ENCODE measurements around the gene LDLRAD3.
A peak's percentile ranks its signal among the peaks of the same experiment; 100 is the strongest.

Gene LDLRAD3

DNA sequence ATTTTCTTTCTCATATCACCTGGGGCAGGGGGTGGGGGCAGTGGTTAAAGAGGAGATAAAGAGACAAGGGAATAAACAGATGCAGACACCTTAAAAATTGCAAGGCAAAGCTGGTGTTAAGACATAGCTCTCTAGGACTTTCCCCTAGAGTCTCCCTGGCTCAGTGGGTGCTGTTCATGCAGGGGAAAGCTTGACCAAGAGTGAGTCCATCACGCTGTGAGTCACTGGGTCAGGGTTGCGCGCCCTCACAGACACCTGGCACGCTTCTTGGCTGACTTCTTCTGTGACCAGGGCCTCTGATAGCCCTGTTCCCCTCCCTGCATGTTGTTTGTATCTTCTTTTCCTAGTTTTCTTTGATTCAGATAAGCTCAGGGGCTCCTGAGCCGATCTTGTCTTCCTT lies 313.5 kb downstream of the LDLRAD3 start:
- DNase-seq, result no peak
- in situ Hi-C loops (cut with MboI; ENCODE audit: low pct_unique_long_range_greater_than_20kb, low sequenced_read_pairs), result loop anchor here (25.0 kb wide), 2 partner anchors 420 to 645 kb away; partner anchors contain the start of gene FJX1

DNA sequence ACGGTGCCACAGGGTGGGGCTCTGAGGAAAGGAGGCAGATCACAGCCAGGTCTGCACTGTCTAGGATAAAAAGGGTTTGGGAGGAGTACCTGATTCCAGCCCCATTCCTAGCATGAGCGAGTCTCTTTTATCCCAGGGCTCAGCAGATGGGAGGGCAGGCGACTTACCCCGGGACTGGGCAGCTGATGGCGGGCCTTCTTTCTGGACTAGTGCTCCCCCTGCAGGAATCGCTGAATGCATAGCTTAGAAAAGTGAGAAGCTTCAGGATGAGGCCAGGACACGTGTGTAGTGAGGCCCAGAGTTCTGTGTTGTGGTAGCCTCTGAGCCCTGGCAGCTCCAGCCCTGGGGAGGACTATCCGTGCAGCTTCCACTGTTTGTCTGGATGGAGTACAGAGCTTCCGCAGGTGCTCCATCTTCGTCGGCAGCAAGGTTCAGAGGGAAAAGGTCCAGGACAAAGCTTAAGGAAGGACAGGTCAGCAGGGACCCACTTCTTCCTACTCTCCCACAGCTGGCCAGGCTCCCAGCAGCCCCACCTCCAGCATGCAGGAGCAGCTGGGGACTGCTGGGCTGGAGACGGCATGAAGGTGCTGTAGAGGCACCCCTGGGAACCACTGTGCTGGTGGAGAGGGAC lies 315.0 kb downstream of the LDLRAD3 start:
- in situ Hi-C loops (cut with MboI; ENCODE audit: low pct_unique_long_range_greater_than_20kb, low sequenced_read_pairs), result loop anchor here (25.0 kb wide), 2 partner anchors 422 to 647 kb away; partner anchors contain the start of gene FJX1
- DNase-seq, result peak; percentile 46

DNA sequence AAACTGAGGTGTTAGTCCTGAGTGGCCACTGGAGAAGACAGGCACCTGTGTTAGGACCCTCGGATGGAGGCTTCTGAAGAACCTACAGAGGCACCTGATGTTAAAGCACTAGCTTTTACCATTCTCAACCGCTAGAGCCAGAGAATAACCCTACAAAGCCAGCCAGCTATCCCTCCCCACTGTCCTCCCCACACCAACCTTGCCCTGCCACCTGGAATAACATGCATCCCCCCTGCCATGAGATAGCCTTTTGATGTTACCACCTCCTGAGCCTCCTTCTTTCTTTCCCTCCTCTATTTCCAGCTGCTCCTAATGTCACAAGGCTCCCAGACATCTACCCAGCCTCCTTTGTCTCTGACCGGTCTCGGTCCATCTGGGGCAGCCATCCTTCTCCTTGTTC lies 317.2 kb downstream of the LDLRAD3 start:
- in situ Hi-C loops (cut with MboI; ENCODE audit: low pct_unique_long_range_greater_than_20kb, low sequenced_read_pairs), result loop anchor here (25.0 kb wide), 2 partner anchors 424 to 649 kb away; partner anchors contain the start of gene FJX1
- no peak for DNase-seq

DNA sequence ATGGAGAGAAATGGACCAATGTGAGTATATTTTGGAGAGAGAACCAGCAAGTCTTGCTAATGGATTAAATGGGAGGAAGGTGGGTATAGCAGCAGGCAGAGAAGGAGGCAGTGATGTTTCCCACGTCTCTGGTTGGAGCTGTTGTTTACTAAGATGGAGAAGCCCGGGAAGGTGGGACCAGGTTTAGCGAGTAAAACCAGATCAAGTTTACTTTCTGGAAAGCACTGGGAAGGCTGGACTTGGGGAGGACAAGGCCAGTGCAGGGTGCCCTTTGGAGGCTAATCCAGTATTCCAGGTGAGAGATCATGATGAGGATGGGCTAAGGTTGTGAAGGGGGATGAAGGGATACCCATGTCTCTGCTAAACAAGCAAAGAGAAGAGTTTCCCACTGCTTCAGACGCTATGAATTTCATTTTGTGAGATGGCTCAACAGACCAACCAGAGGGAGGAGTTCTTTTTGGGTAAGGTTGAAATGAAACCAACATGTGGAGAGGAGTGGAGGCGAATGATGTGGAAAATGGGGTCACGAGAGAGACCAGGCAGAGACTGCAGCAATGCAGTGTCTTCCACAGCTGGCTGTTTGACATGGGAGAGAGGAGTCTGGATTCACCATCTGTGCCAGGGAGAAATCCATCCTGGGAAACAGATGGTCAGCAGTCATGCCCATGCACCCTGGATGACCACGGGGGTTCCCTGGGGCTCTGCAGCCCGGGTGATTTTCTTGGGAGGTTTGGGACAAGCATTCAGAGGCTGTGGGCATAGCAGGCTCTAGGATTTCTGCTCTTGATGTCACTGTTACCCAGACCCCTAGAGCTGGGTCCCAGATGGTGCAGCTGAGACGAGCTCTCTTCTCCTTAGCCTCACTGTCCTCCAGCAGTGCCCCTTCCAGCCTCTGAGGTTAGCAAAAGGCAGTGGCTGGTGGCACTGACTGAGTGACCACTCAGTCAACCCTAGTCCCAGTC lies 320.4 kb downstream of the LDLRAD3 start:
- in situ Hi-C loops (cut with MboI; ENCODE audit: low pct_unique_long_range_greater_than_20kb, low sequenced_read_pairs), result loop anchor here (25.0 kb wide), 2 partner anchors 427 to 652 kb away; partner anchors contain the start of gene FJX1

DNA sequence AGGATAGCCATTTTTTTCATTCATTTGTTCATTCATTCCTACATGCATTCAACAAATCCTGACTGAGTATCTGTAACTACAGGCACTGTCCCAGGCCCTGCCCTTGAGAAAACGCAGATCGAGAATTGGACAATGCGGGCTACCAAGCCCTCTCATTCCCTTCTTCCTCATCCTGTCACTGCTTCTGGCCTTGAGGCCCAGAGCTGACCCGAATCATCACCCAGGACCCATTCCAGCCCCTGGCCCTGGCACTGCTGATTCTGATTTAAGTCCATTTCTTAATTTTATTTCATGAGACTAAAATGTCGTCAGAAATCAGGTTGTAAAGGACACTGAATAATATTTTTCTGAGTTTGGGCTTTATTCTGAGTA lies 321.1 kb downstream of the LDLRAD3 start:
- no peak for DNase-seq
- in situ Hi-C loops (cut with MboI; ENCODE audit: low pct_unique_long_range_greater_than_20kb, low sequenced_read_pairs), result loop anchor here (25.0 kb wide), 2 partner anchors 428 to 653 kb away; partner anchors contain the start of gene FJX1

More for the DNA sequence above, 320.4 kb downstream of the LDLRAD3 start:
- DNase-seq, result no peak

DNA sequence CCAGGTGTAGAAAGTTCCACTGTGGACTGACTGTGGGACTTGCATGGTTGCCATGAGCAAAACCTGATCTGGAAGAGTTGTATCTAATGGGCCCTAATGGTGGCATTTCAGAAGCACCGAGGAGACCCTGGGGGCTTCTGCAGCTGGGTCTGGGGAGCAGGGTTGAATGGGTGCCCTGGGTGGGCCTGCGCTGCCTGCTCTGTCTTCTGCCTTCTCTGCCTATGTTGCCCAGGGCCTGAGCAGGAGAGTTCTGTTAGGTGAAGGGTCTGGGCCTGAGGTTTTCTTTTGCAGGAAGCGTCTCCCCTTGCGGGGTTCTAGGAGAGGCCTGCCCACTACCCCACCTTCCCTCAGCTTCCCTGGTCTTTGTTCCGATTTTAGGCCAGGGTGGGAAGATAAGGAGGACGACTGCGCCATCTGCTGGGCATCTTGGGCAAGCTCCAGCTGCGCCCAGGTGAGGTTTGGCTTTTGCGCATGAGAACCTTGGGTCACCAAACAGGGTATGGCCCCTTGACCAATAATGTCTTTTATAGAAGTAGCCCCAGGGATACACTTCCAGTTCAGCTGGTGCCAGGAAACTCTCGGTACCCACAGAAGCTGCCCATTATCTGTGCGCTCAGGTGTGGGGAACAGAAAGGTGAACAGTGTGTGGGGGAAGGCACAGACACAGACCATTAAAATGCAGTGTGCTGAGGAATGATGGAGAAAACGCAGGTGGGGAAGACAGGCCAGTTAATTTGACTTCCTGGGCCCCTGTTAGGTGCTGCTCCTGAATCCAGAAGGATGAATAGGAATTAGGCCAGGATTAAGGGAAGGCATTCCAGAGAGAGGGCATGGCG lies 322.1 kb downstream of the LDLRAD3 start:
- DNase-seq, result peak; percentile 69
- in situ Hi-C loops (cut with MboI; ENCODE audit: low pct_unique_long_range_greater_than_20kb, low sequenced_read_pairs), result loop anchor here (25.0 kb wide), 2 partner anchors 429 to 654 kb away; partner anchors contain the start of gene FJX1

DNA sequence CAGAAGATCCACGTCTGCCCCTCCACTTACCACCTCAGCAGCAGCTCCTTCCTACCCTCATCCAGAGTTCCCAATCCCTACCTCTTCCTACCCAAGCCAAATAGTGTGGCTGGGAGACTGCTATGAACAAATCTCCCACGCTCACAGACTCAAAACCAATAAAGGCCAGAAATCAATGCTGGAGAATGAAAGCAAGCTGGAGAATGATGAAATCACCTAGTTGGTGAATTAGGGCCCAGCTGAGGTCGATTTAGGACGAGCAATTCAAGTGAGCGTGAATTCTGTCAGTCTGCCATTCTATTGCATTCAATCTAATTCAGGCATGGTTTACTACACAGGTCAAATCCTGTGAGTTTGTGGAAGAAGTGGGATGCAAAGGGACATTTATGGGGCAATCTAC lies 322.9 kb downstream of the LDLRAD3 start:
- DNase-seq, result no peak
- in situ Hi-C loops (cut with MboI; ENCODE audit: low pct_unique_long_range_greater_than_20kb, low sequenced_read_pairs), result loop anchor here (25.0 kb wide), 2 partner anchors 429 to 654 kb away; partner anchors contain the start of gene FJX1

DNA sequence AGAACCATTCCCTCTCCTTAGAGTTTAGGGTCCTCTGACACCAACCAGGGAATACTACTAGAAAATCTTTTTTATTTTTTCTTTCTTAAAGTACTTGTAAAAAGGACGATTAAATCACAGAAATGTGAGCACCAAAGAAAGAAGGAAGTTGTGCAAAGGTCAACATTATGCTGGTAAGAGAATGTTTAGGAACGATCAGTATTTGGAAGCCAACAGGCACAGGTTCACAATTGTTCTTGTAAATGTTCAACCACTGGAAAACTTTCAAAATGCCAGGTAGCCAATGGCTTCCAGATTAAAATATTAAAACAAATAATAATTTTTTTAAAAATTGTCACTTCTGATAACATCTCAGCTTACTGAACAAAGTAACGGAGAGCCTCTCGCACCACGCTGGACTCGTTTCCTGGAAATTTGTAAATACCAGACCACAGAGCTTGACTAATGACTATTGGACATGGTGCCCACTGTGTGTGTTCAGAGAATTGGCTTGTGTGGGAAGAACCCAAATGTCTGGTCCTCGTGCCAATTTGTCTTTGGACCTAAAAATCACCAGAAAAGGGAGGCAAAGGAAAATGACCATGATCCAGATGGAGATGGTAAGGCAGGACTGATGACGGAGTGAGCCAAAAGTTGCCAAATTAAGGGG lies 324.6 kb downstream of the LDLRAD3 start:
- no peak for DNase-seq
- in situ Hi-C loops (cut with MboI; ENCODE audit: low pct_unique_long_range_greater_than_20kb, low sequenced_read_pairs), result loop anchor here (25.0 kb wide), 2 partner anchors 431 to 656 kb away; partner anchors contain the start of gene FJX1

DNA sequence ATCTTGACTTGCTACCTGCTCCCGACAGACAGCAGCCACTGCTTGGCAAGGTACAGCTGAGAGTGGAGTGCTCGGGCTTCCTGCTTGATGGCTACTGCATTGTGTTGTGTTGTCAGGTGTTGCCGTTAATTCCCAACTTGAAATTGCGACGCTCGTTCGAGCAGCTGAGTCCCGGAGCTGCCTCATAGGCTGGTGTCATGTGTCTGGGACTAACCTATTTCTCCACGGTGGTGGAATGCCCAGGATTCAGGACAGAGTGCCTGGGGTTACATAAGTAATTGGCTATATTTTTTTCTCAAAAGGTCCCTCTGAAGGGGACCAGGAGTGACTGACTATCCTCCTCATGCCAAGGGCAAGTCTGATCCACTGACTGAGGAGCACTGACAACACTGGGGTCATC lies 326.8 kb downstream of the LDLRAD3 start:
- no peak for DNase-seq
- in situ Hi-C loops (cut with MboI; ENCODE audit: low pct_unique_long_range_greater_than_20kb, low sequenced_read_pairs), result loop anchor here (25.0 kb wide), 2 partner anchors 433 to 658 kb away; partner anchors contain the start of gene FJX1

DNA sequence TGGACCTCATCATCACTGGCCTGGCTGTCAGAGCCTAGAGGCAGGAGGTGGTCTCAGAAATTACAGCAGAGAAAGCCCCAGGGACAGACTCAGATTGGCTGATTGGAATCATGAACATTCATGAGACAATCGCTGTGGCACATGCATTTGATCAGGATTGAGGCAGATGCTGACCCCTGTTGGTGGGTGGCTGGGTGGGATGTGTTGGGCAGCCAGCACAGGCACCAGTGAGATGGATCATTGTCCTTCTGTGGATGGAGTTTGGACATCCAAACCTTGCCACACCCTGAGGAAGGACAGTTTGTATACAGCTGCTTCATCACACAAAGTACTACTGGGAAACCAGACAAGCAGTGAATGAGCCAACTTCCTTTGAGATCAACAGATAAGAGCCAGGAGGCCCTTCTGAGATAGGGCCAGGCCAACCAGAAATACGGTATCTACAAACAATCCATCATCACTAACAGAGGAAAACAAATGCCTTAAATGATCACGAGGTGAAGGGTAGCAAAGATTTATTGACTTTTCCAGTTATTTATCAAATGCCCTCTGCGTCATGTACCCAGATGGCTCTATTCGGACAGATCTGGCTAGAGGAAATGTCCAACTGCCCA lies 328.0 kb downstream of the LDLRAD3 start:
- no peak for DNase-seq
- in situ Hi-C loops (cut with MboI; ENCODE audit: low pct_unique_long_range_greater_than_20kb, low sequenced_read_pairs), result loop anchor here (25.0 kb wide), 2 partner anchors 435 to 660 kb away; partner anchors contain the start of gene FJX1

DNA sequence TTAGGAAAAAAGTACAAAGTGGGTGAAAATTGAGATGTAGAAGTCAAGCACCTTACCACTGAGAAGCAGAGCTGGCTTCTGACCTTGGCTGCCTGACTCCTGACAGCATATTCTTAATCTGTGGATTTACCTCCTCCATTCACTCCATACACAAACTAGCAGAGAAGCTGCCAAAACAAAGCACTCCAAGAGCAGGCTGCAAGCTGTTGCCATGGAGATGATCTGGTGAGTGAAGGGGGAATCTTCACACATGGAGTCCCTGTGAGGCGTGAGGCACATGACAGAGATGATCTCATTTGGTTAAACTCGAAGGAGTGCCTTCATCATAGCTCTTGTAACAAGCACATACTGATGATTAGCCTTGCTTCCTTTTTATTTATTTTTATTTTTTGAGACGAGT lies 329.2 kb downstream of the LDLRAD3 start:
- in situ Hi-C loops (cut with MboI; ENCODE audit: low pct_unique_long_range_greater_than_20kb, low sequenced_read_pairs), result loop anchor here (25.0 kb wide), 2 partner anchors 436 to 661 kb away; partner anchors contain the start of gene FJX1
- DNase-seq, result no peak

DNA sequence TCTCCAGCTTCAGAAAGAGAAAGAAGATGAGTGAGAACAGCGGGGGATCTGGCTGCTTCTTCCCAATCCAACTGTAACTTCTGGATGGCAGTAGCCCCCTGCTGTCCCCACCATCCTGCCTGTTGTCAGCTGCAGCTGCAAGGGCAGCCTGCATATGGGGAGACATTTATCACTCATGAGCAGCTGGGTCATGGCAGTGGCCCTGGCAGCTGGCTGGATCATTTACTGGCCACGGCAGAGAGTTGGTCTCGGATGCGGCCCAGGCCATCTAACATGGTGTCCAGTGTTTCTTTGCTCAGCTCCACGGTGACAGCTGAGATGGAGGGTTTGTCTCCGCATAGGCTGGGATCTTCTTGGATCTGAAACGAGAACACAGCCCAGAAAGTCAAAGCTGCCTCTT lies 330.6 kb downstream of the LDLRAD3 start:
- no peak for DNase-seq
- in situ Hi-C loops (cut with MboI; ENCODE audit: low pct_unique_long_range_greater_than_20kb, low sequenced_read_pairs), result loop anchor here (25.0 kb wide), 2 partner anchors 437 to 662 kb away; partner anchors contain the start of gene FJX1

DNA sequence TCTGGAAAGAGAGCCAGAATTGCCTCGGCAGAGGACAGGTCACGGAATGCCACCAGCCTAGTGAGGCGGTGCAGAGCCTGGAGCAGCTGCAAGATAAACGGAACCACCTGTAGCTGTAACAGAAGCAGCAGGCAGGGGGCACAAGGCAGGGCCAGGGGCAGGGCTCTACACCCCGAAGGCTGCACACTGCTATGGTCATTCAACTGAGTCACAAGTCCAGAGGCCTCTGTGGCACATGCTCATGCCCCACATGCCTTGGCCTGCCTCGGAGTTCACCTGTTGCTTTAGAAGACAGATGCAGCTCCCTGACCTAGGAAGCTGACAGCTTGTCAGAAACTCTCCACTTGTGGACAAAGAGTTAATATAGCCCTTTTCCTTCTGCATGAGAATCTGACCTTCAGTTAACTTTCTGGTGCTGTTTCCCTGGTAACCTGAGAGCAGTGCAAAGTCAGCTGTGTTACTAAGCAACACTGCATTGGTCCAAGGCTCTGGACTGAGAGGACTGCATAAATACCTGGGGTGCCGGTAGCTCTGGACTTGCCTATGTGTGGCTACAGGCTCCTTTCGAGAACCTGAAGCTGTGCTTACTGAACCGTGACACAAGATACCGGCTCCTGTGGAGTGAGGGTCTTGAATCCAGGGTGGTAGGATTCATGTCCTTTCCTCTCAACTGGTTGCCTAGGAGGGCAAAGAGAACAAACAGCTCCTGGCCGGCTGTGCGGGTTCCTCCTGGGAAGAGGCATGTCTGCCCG lies 334.8 kb downstream of the LDLRAD3 start:
- no peak for DNase-seq
- in situ Hi-C loops (cut with MboI; ENCODE audit: low pct_unique_long_range_greater_than_20kb, low sequenced_read_pairs), result no loop called here

DNA sequence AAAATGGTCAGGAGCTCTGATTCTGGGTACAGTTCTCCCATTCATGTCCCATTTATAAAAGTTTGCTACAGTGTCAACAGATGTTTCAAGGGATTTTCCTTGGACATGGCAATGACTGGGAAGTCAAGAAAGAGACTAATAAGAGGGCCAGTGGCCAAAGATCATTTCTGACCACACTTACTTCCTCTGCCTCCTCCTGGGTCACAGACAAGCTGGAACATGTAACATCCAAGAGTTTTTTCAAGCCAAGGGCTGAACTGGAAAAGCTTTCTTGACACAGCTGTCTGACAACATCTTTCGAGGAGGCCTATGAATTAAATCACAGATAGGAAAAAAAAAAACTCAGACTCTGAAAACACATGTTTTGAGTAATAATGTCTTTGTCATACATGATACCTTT lies 336.7 kb downstream of the LDLRAD3 start:
- no peak for DNase-seq
- in situ Hi-C loops (cut with MboI; ENCODE audit: low pct_unique_long_range_greater_than_20kb, low sequenced_read_pairs), result no loop called here

Data from KBM-7 (cell line).